ENCODE results near the gene CPSF6.

- TF ChIP-seq CTCF (IDR thresholded peaks at IDR 0.05) (no peak), POLR2A (IDR thresholded peaks at IDR 0.05) (no peak)
Observed at GRCh38 chr12:69204191-69204590, 35.2 kb upstream of the CPSF6 start.

All from uterus (tissue), 2 donors.